HepG2 (cell line): ENCODE data around the gene SLC25A25. TPM values are rescaled to one million over a fixed set of nuclear protein-coding genes. Genes with fewer than 3 reads are reported as not detected.

Source experiments
- ATAC-seq: fragments of 200-7000 bp; cut with Tn5 transposase; 3 replicates; pipeline ENCODE4 v1.9.1; 2020; ENCODE audit warnings: mild to moderate bottlenecking, moderate library complexity
- BruUV-seq: library from RNA; stranded (reverse); fragments of 400-500 nt; replicated peaks from 2 replicates; lab custom pipeline; 2021; lab: Mats Ljungman, UMichigan
- CTCF ChIA-PET: fragments of 300-600 bp; formaldehyde crosslinking; extraction: SDS; loops from one replicate; lab custom pipeline; 2021; ENCODE audit warnings: low total read pairs, inconsistent platforms, low intra/inter-chr PET ratio; lab: Yijun Ruan, JAX
- POLR2A ChIA-PET: fragments of 350-600 bp; sonication (Branson Sonifier 250); formaldehyde crosslinking; loops from one replicate; lab custom pipeline; 2020; ENCODE audit warnings: antibody characterized with exemption, inconsistent platforms; lab: Yijun Ruan, JAX
- DNase-seq: peaks from one replicate; pipeline ENCODE4 v3.0.0-alpha.2; 2015; ENCODE audit warnings: low spot score
- FAIRE-seq: peaks from 3 replicates; lab custom pipeline; 2011; peaks lifted over from hg19 to GRCh38; lab: Jason Lieb, UNC
- H2AFZ ChIP-seq: one replicate; pipeline ENCODE4 v1.6.1; 2011; ENCODE audit warnings: low read length, inconsistent platforms
- H3K27ac ChIP-seq: fragments of 300-600 bp; 3 replicates; pipeline ENCODE4 v1.8.0; 2011; ENCODE audit warnings: mixed run types, mild to moderate bottlenecking, mixed read lengths, low read length, inconsistent platforms; ENCODE audit not compliant: insufficient read depth; ENCODE audit errors: extremely low read length
- H3K27me3 ChIP-seq, 2 experiments: fragments of 200-600 bp in 1 of 2; 2 replicates in 1 of 2; 3 replicates in 1 of 2; pipeline versions ENCODE4 v1.6.0 to v1.8.0; 2011; ENCODE audit warnings: low read length in 2 of 2, mild to moderate bottlenecking in 2 of 2, moderate library complexity in 2 of 2, inconsistent platforms in 1 of 2; ENCODE audit not compliant: insufficient read depth in 2 of 2, control insufficient read depth in 1 of 2
- H3K36me3 ChIP-seq, 2 experiments: fragments of 200-600 bp in 1 of 2; replicated peaks in 1 of 2; 2 replicates in 1 of 2; 3 replicates in 1 of 2; pipeline versions ENCODE4 v1.5.1 to v1.8.0; 2011; ENCODE audit warnings: low read length in 2 of 2, inconsistent platforms in 1 of 2; ENCODE audit not compliant: insufficient read depth in 2 of 2, control insufficient read depth in 1 of 2
- H3K4me1 ChIP-seq: 2 replicates; pipeline ENCODE4 v1.5.1; 2012; ENCODE audit warnings: low read length, inconsistent platforms; ENCODE audit not compliant: insufficient read depth
- H3K4me2 ChIP-seq: 2 replicates; pipeline ENCODE4 v1.6.0; 2011; ENCODE audit warnings: low read depth, low read length, inconsistent platforms
- H3K4me3 ChIP-seq, 3 experiments: fragments of 200-600 bp in 1 of 3; sonication (generic), shearing (Covaris generic) in 1 of 3; replicated peaks in 1 of 3; 2 replicates each; pipeline ENCODE4 v1.5.1; 2011 to 2016; ENCODE audit warnings: low read length in 3 of 3, inconsistent platforms in 2 of 3, low read depth in 2 of 3, mild to moderate bottlenecking in 2 of 3, control low read depth in 1 of 3, mixed read lengths in 1 of 3; ENCODE audit not compliant: insufficient read depth in 1 of 3
- H3K79me2 ChIP-seq: one replicate; pipeline ENCODE4 v1.6.1; 2011; ENCODE audit warnings: low read length, inconsistent platforms; ENCODE audit not compliant: insufficient read depth
- H3K9ac ChIP-seq: 2 replicates; pipeline ENCODE4 v1.6.0; 2011; ENCODE audit warnings: mild to moderate bottlenecking, low read depth, low read length, inconsistent platforms; ENCODE audit not compliant: insufficient read depth
- H3K9me3 ChIP-seq: 2 replicates; pipeline ENCODE4 v1.5.1; 2012; ENCODE audit warnings: mild to moderate bottlenecking, low read length
- H4K20me1 ChIP-seq: 2 replicates; pipeline ENCODE4 v1.6.0; 2011; ENCODE audit warnings: inconsistent platforms, mild to moderate bottlenecking, low read length, moderate library complexity; ENCODE audit not compliant: insufficient read depth
- BORCS8-MEF2B ChIP-seq: sonication (generic); formaldehyde crosslinking; IDR thresholded peaks from 2 replicates; pipeline ENCODE4 v1.8.0; 2022; ENCODE audit warnings: mild to moderate bottlenecking, missing genetic modification reagents
- KDM2A ChIP-seq: sonication (generic); formaldehyde crosslinking; IDR thresholded peaks from 2 replicates; pipeline ENCODE4 v1.4.0; 2020; ENCODE audit warnings: low read depth, missing genetic modification reagents, borderline replicate concordance
- KDM5B ChIP-seq: sonication (generic); formaldehyde crosslinking; IDR thresholded peaks from 2 replicates; pipeline ENCODE4 v1.4.0; 2020; ENCODE audit warnings: missing genetic modification reagents, mild to moderate bottlenecking, borderline replicate concordance
- MTERF4 ChIP-seq: sonication (generic); formaldehyde crosslinking; IDR thresholded peaks from 2 replicates; pipeline ENCODE4 v1.8.0; 2023; ENCODE audit warnings: mild to moderate bottlenecking, missing genetic modification reagents
- NONO ChIP-seq, 2 experiments: fragments of 450-650 bp in 1 of 2; sonication (generic) in 1 of 2; formaldehyde crosslinking in 1 of 2; IDR thresholded peaks in 1 of 2; conservative IDR thresholded peaks in 1 of 2; 2 replicates each; pipeline versions ENCODE4 v1.6.1 to v1.8.0; 2017 to 2022; ENCODE audit warnings: mild to moderate bottlenecking in 1 of 2, missing genetic modification reagents in 1 of 2, moderate library complexity in 1 of 2
- SP1 ChIP-seq, 2 experiments: fragments of 450-650 bp in 1 of 2; sonication (generic) in 1 of 2; formaldehyde crosslinking in 1 of 2; IDR thresholded peaks; 2 replicates each; pipeline versions ENCODE4 v1.4.0 to v1.6.1; 2016 to 2020; ENCODE audit warnings: missing genetic modification reagents in 1 of 2
- ZNF629 ChIP-seq: sonication (generic); formaldehyde crosslinking; conservative IDR thresholded peaks from 2 replicates; pipeline ENCODE4 v1.5.0; 2020; ENCODE audit warnings: missing genetic modification reagents
- ZNF746 ChIP-seq: sonication (generic); formaldehyde crosslinking; IDR thresholded peaks from 2 replicates; pipeline ENCODE4 v1.8.0; 2022; ENCODE audit warnings: mild to moderate bottlenecking, missing genetic modification reagents
- ZNF75D ChIP-seq: sonication (generic); formaldehyde crosslinking; IDR thresholded peaks from 2 replicates; pipeline ENCODE4 v1.8.1; 2023; ENCODE audit warnings: missing genetic modification reagents, mild to moderate bottlenecking, borderline replicate concordance
- WGBS: methylation state at CpG from one replicate; pipeline ENCODE4 v1.1.6; 2017; ENCODE audit warnings: low lambda C conversion rate; 5-methylcytosine and 5-hydroxymethylcytosine counted together
- in situ Hi-C: cut with HindIII; loops from 2 replicates; pipeline ENCODE4 v1.10.0; 2017; ENCODE audit warnings: low pct_unique_long_range_greater_than_20kb; ENCODE audit not compliant: extremely low pct_ligation_motif_present
- intact Hi-C: fragments of 100-400 bp; cut with micrococcal nuclease; formaldehyde crosslinking; loops from one replicate; pipeline ENCODE4 v1.10.0; 2022; ENCODE audit not compliant: unreplicated experiment
- polyA plus RNA-seq, 8 experiments: library from polyadenylated mRNA; depleted of rRNA in 3 of 8; stranded (reverse) in 7 of 8; unstranded in 1 of 8; fragments of >200 nt; fragmentation: Illumina TruSeq in 4 of 8; extraction: Trizol in 4 of 8; gene quantifications; 2 replicates each; pipeline versions ENCODE4 v1.2.1 to v1.2.3, GENCODE V29; 2011 to 2016; ENCODE audit warnings: low read depth in 4 of 8, missing spikeins in 1 of 8, mixed read lengths in 1 of 8; ENCODE audit not compliant: insufficient read depth in 1 of 8
- total RNA-seq, 5 experiments: library from RNA; depleted of rRNA; stranded (reverse); fragments of >200 nt; fragmentation: Illumina TruSeq; extraction: Trizol; gene quantifications; 2 replicates each; pipeline ENCODE4 v1.2.3, GENCODE V29; 2016; ENCODE audit warnings: low read depth in 1 of 5

SLC25A25 gene
- total and polyA plus RNA-seq, 2 of the 13 experiments (the other 11 are each of a cell fraction or from before 2014, with no cell fraction given) = 10.5 to 24.8 TPM

GRCh38 chr9:128127990-128128835 lies 60.2 kb downstream of the SLC25A25 start (continued):
- TF ChIP-seq NONO (IDR thresholded peaks at IDR 0.05) = no peak
- TF ChIP-seq NONO (CRISPR knock-in tag; conservative IDR thresholded peaks at IDR 0.05) = peak; percentile 46; the same call in 1 of the 2 replicates

DNA sequence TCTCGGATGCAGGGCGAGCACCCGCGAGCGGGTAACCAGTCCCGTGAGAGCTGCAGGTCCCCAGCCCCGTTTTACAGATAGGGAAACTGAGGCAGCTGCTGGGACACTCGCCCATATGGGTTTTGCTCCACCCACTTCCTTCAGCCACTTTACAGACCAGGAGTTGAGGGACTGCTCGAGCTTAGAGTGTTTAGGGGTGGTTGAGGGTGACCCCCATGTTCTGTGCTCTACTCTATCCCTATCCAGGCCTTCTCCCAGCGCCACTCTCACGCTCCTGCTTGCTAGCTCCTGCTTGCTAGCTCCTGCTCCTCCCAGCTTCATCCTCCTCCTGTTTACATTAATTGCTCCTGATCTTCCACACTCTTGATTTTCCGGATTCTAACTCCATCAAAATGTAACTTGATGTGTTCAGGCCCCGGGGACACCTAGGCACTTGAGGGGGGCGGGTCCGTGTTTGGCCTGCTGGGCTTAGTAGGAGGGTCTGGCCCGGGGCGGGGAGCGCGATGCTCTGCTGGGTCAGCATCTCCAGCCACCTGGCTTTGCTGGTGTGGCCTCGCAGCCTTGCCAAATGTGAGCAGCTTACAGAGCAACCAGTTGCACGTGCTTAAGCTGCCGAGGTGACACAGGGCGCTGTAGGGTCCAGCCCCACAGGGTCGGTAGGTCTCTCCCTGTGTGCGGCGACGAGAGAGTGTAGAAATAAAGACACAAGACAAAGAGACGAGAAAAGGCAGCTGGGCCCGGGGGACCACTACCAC lies 61.0 kb downstream of the SLC25A25 start:
- in situ Hi-C loops = no loop called here

More for the DNA sequence above, 61.0 kb downstream of the SLC25A25 start:
- H3K27ac ChIP-seq = peak overlapping the region; percentile 99
- 63% methylated on average over 20 of the region's 29 CpGs for WGBS
- no peak for DNase-seq
- FAIRE-seq = no peak
- no peaks in the 10 kb centered on the region for H3K9me3 ChIP-seq
- peak overlapping the region; percentile 95 for H3K9ac ChIP-seq
- no peak for ATAC-seq
- TF ChIP-seq SP1 (IDR thresholded peaks at IDR 0.05) = no peak
- 0 out of 2 replicates have a peak, but pooled peaks have one; percentile 14 for TF ChIP-seq SP1 (CRISPR knock-in tag; IDR thresholded peaks at IDR 0.05)
- TF ChIP-seq KDM5B (CRISPR knock-in tag) = 0 out of 2 replicates have a peak, but pooled peaks have one; percentile 5
- TF ChIP-seq ZNF75D = no peak
- 0 out of 2 replicates have a peak, but pooled peaks have one; percentile 4 for TF ChIP-seq BORCS8-MEF2B
- no peak for TF ChIP-seq ZNF746
- peak; percentile 3; the same call in 1 of the 2 replicates for TF ChIP-seq KDM2A (CRISPR knock-in tag)
- TF ChIP-seq MTERF4 = 0 out of 2 replicates have a peak, but pooled peaks have one; percentile 42
- TF ChIP-seq ZNF629 (CRISPR knock-in tag) = peak; percentile 69
- TF ChIP-seq, all 625 proteins: peak for 6
- Histone ChIP-seq H4K20me1 (peaks cover 4% of the 10 kb centered on the region; the same call in 1 of the 2 replicates), H2AFZ (no peak overlapping the region), H3K27me3 (no peaks in the 10 kb centered on the region), H3K4me2 (peak overlapping the region; percentile 87), H3K4me3 (peak overlapping the region; percentile 96 to 99 (median 97)), H3K36me3 (peaks cover 1 to 9% of the 10 kb centered on the region in 2 experiments; a peak in 3 of 5 replicates), H3K4me1 (peaks cover 64% of the 10 kb centered on the region), H3K79me2 (peaks cover 23% of the 10 kb centered on the region)
- ChIA-PET CTCF (no interaction called here), POLR2A (interaction anchor here (0.7 to 1.6 kb wide), 17 partner anchors 8 to 212 kb away, joined by 3 to 17 read pairs (median 6); partner anchors contain the start of genes BBLN, GOLGA2, ST6GALNAC4 and SWI5)
- intact Hi-C loops = no loop called here
- TSS peak; percentile 71 for BruUV-seq
